SH-SY5Y (cell line): ENCODE data around the gene PIP5KL1.
A peak's percentile ranks its signal among the peaks of the same experiment; 100 is the strongest.

Experiments
- GATA2 ChIP-seq: IDR thresholded peaks from 2 replicates; pipeline ENCODE4 v1.6.1; 2011; ENCODE audit warnings: mild to moderate bottlenecking, low read depth, low read length
- GATA3 ChIP-seq: IDR thresholded peaks from 2 replicates; pipeline ENCODE4 v1.6.1; 2011; ENCODE audit warnings: low read depth, mild to moderate bottlenecking, low read length, moderate library complexity

The PIP5KL1 gene

GRCh38 chr9:127924736-127925444 is 5.7 kb downstream of the PIP5KL1 start:
- TF ChIP-seq GATA2 (no peak), GATA3 (no peak)

DNA sequence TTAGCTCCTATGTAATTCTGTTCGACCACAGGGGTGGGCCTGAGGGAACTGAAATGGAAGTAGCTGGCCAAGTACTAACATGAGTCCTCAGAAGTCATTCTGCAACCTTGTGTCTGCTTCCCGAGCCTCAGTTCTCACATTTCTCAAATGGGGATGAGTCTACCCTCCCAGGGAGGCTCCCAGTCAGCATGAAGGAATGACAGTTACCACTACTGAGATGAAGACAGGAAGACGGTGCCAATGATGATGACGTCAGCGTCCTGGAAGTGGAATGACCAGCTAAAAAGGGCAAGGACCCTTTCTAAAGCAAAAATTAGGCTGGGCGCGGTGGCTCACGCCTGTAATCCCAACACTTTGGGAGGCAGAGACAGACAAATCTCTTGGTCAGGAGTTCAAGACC is 6.8 kb downstream of the PIP5KL1 start:
- TF ChIP-seq GATA3: no peak
- no peak for TF ChIP-seq GATA2

- no peak for TF ChIP-seq GATA2
- no peak for TF ChIP-seq GATA3
These were observed 7.5 kb downstream of the PIP5KL1 start for GRCh38 chr9:127923046-127923445.

DNA sequence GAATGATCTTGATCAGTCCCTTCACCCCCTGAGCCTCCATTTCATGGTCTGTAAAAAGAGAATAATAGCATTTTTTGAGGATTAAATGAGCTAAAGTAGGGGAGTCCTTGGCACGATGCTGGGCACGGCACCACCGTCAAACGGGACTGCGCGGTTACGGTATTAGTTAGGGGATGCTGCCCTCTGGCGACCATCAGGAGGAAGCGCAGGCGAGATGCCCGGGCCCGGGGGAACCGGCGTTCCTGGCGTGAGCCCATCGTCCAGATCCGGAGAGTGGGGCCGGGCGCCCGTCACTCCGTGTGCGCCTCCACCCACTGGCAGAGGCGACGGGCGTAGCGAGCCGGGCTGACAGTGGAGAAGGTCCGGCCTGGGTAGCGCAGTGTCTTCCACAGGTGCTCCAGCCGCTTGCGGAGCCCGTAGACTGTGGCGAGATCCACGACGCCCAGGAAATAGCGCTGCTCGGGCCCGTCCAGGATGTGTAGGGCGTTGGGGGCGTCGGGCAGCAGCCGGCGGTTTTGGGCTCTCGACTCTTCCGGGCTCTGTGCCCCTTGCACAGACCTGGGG is 8.9 kb downstream of the PIP5KL1 start:
- TF ChIP-seq GATA2: no peak
- no peak for TF ChIP-seq GATA3

GRCh38 chr9:127920794-127921193 is 9.8 kb downstream of the PIP5KL1 start:
- no peak for TF ChIP-seq GATA2
- TF ChIP-seq GATA3: no peak

DNA sequence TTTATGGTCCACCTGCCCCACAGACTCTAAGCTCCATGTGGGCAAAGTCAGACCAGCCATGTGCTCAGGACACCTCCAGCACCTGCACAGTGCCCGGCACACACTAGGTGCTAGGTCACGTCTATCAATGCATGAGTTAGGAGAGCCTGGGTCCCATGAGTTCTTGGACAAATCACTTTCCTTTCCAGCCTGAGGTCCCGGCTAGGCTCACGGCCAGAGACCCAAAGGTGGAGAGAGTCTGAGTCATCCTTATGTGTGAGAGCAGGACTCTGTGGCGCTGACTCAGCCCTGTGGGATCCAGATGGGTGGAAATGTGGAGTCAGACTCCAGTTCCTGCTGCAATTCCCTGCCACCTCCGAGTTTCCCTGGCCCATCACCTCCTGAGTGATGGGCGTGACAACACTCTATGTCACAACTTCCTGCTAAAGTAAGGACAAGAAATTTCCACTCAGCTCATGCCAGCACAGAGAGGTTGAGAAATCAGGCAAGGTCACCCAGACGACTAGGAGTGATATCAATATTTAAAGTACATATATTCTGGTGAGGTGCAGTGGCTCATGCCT is 11.2 kb downstream of the PIP5KL1 start:
- TF ChIP-seq GATA3: no peak
- no peak for TF ChIP-seq GATA2

DNA sequence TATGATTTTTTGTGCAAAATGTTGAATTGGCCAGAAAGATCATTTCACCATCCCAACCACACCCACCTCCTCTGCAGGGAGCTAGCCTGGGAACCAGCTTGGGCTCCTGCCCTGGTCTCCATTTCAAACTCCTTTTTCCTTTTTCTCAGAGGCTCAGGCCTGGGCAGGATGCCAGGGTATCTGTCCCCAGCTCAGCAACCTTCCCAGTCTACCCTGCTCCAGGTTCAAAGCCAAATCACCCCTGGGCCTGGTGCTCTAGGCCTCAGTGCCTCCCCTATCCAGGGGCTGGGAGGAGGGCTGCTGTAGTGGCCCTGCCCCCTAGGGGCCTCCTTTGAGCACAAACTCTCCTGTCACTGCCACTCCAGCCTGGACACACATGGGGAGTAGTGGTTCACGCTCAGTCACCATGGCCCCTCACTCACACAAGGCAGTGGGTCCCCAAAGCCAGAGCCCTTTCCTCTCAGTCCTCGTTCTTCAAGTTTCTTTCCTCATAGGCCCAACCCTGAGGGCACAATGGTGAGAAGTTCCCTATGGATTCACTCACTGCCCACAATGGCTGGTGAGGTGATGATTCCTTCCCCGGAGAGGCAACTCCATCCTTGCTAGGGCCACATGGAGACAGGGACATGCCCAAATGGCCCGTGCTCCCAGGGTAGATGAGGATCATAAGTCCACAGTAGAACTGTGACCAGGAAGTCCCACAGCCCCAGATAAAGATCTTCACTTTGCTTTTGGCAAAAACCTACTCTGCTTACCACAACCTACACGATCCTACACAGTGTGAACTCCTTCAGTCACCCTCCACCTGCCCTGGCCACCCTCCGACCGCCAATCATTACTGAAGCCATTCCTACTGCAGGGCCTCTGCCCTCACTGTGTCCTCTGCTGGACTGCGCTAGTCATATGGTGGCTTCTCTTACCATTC is 12.1 kb downstream of the PIP5KL1 start:
- TF ChIP-seq GATA3 (no peak), GATA2 (peak; percentile 37; the same call in 1 of the 2 replicates)

DNA sequence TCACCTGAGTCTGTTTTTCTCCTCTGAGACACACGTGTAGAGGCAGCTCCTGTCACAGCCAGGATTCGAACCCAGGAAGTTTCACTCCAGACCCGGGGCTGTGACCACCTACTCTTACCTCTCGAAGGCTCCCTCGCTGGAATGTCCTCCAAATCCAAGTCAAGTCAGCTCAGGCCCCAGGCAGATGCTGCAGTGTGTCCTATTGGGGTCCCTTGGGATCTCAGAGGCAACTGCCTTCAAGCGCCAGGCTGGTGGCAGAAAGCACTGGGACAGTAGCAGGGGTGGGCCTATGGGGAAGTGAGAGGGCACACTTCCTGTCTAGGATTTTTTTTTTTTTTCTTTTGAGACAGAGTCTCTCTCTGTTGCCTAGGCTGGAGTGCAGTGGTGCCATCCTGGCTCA is 13.0 kb downstream of the PIP5KL1 start:
- TF ChIP-seq GATA3 (no peak), GATA2 (no peak)

GRCh38 chr9:127916720-127917581 is 13.6 kb downstream of the PIP5KL1 start, which contains the start of gene ST6GALNAC4:
TSS of gene ST6GALNAC4 (minus strand) at chr9:127917041. CDS start at chr9:127916419, 622 bp downstream.
- no peak for TF ChIP-seq GATA3
- no peak for TF ChIP-seq GATA2

GRCh38 chr9:127915801-127916719 is 14.5 kb downstream of the PIP5KL1 start:
- TF ChIP-seq GATA2: no peak
- TF ChIP-seq GATA3: no peak

DNA sequence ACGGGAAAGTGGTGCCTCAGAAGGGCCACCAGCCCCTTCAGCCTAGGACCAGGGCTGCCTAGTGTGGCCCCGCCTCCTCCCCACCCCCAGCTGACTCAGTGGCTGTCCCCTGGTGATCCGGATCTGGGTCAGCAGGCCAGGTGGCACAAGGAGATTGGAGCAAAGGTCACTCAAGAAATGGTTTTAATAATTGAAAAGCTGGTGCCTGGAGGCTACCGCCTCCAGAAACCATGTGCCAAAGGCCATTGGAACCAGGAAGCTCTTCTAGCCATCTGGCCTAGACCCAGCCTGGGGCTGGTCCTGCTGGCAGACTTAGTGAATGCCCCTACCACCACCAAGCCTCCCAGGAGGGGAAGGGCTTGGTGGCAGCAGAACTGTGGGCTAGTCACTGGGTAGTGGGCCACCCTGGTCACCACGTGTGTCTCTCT is 15.2 kb downstream of the PIP5KL1 start:
- TF ChIP-seq GATA3 (no peak), GATA2 (no peak)

- TF ChIP-seq GATA2: no peak
- TF ChIP-seq GATA3: no peak
These were observed 16.9 kb downstream of the PIP5KL1 start for GRCh38 chr9:127913682-127914081.

DNA sequence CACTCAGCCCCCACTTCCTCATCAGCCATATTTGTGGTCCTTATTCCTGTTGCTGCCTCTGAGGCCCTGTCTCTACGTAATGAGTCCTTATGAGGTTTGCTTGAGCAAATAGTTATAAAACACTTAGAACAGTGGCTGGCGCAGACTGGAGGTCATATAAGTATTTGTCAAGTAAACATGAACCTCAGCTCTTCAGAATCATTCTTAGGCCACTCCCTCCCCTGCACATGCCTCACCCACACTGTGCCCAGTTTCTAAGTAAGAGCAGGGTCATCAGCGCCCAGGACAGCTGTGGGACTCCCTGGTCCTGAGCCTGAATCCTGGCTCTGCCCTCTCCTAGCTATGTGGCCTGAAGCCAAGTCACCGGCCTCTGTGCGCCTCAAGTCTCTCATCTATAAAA is 17.7 kb downstream of the PIP5KL1 start:
- no peak for TF ChIP-seq GATA3
- no peak for TF ChIP-seq GATA2
